ENCODE data around the gene CACNG8.
"Not testable (repeated sequence)": the region's sequence is repeated elsewhere in the genome, so short reads cannot be mapped to it uniquely, and the experiment has no call there.

Gene CACNG8

GRCh38 chr19:53945998-53946397 is 16.7 kb upstream of the CACNG8 start:
- H2AFZ ChIP-seq = no peak overlapping the region
- no peaks in the 10 kb centered on the region for H3K4me1 ChIP-seq
- no peak overlapping the region for H3K27ac ChIP-seq
- no peaks in the 10 kb centered on the region for H3K36me3 ChIP-seq (ENCODE audit: control insufficient read depth, insufficient read depth, low read length)
- H3K9me3 ChIP-seq (ENCODE audit: control insufficient read depth, low read length) = no peaks in the 10 kb centered on the region
- TF ChIP-seq, protein P1, sequence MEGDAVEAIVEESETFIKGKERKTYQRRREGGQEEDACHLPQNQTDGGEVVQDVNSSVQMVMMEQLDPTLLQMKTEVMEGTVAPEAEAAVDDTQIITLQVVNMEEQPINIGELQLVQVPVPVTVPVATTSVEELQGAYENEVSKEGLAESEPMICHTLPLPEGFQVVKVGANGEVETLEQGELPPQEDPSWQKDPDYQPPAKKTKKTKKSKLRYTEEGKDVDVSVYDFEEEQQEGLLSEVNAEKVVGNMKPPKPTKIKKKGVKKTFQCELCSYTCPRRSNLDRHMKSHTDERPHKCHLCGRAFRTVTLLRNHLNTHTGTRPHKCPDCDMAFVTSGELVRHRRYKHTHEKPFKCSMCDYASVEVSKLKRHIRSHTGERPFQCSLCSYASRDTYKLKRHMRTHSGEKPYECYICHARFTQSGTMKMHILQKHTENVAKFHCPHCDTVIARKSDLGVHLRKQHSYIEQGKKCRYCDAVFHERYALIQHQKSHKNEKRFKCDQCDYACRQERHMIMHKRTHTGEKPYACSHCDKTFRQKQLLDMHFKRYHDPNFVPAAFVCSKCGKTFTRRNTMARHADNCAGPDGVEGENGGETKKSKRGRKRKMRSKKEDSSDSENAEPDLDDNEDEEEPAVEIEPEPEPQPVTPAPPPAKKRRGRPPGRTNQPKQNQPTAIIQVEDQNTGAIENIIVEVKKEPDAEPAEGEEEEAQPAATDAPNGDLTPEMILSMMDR (IDR thresholded peaks at IDR 0.05) = no peak
- no peak overlapping the region for H3K4me3 ChIP-seq (ENCODE audit: low read depth, low read length)
- H3K9ac ChIP-seq = no peak overlapping the region
- H3K4me2 ChIP-seq (ENCODE audit: low read length) = no peak overlapping the region
- H3K27me3 ChIP-seq (ENCODE audit: control insufficient read depth, insufficient read depth, low read length) = peaks cover 11% of the 10 kb centered on the region
- no peaks in the 10 kb centered on the region for H3K79me2 ChIP-seq

GRCh38 chr19:53947624-53948023 is 15.1 kb upstream of the CACNG8 start:
- TF ChIP-seq, protein P1 (IDR thresholded peaks at IDR 0.05) = no peak

DNA sequence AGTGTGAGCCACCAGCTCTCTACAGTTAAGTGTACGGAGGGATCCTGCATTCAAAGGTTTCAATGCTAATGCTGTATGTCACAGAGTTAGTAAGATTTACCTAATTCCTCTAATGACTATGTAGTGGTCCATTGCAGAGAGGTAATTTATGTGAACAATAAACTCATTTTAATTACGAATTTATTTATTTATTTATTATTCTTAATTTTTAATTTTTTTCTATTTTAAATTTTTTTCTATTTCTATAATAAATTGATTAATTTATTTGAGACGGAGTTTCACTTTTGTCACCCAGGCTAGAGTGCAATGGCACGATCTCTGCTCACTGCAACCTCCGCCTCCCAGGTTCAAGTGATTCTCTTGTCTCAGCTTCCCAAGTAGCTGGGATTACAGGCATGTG is 14.1 kb upstream of the CACNG8 start:
- not testable (repeated sequence) for H3K4me1 ChIP-seq; H3K9ac ChIP-seq; H2AFZ ChIP-seq; H3K27ac ChIP-seq; H3K79me2 ChIP-seq; H3K27me3 ChIP-seq (ENCODE audit: control insufficient read depth, insufficient read depth, low read length); H3K4me3 ChIP-seq (ENCODE audit: low read depth, low read length); H3K4me2 ChIP-seq (ENCODE audit: low read length); H3K36me3 ChIP-seq (ENCODE audit: control insufficient read depth, insufficient read depth, low read length); H3K9me3 ChIP-seq (ENCODE audit: control insufficient read depth, low read length)

More at GRCh38 chr19:53947624-53948023, 15.1 kb upstream of the CACNG8 start:
- H3K9me3 ChIP-seq (ENCODE audit: control insufficient read depth, low read length) = no peaks in the 10 kb centered on the region
- H3K4me1 ChIP-seq = no peaks in the 10 kb centered on the region
- no peak overlapping the region for H3K27ac ChIP-seq
- no peak overlapping the region for H3K4me3 ChIP-seq (ENCODE audit: low read depth, low read length)
- no peak overlapping the region for H3K4me2 ChIP-seq (ENCODE audit: low read length)
- no peaks in the 10 kb centered on the region for H3K36me3 ChIP-seq (ENCODE audit: control insufficient read depth, insufficient read depth, low read length)
- H3K9ac ChIP-seq = no peak overlapping the region
- H3K79me2 ChIP-seq = no peaks in the 10 kb centered on the region
- no peak overlapping the region for H2AFZ ChIP-seq
- peaks cover 6% of the 10 kb centered on the region for H3K27me3 ChIP-seq (ENCODE audit: control insufficient read depth, insufficient read depth, low read length)

- H3K4me1 ChIP-seq = no peaks in the 10 kb centered on the region
- TF ChIP-seq, protein P1 (IDR thresholded peaks at IDR 0.05) = no peak
- no peak overlapping the region for H3K4me2 ChIP-seq (ENCODE audit: low read length)
- H3K27me3 ChIP-seq (ENCODE audit: control insufficient read depth, insufficient read depth, low read length) = no peaks in the 10 kb centered on the region
- no peaks in the 10 kb centered on the region for H3K36me3 ChIP-seq (ENCODE audit: control insufficient read depth, insufficient read depth, low read length)
- no peak overlapping the region for H3K27ac ChIP-seq
- no peaks in the 10 kb centered on the region for H3K9me3 ChIP-seq (ENCODE audit: control insufficient read depth, low read length)
- no peaks in the 10 kb centered on the region for H3K79me2 ChIP-seq
- no peak overlapping the region for H3K9ac ChIP-seq
- H3K4me3 ChIP-seq (ENCODE audit: low read depth, low read length) = no peak overlapping the region
- H2AFZ ChIP-seq = no peak overlapping the region
Observed at GRCh38 chr19:53951436-53951835, 11.3 kb upstream of the CACNG8 start.

DNA sequence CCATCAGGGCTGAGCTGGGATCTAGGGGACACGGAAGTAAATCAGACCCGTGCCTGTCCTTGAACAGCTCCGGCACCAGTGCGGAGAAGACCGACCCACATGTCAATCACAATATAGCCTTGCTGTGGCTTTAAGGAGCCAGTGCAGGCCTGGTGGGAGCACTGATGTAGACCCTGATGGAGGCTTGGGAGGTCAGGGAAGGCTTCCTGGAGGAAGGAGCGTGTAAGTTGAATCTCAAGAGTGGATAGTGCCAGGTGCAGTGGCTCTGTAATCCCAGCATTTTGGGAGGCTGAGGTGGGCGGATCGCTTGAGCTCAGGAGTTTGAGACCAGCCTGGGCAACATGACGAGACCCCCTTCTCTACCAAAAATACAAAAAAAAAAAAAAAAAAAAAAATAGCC is 10.8 kb upstream of the CACNG8 start:
- Histone ChIP-seq H3K79me2 (no peaks in the 10 kb centered on the region), H3K27ac (no peak overlapping the region), H3K27me3 (ENCODE audit: control insufficient read depth, insufficient read depth, low read length) (no peaks in the 10 kb centered on the region), H3K9me3 (ENCODE audit: control insufficient read depth, low read length) (no peaks in the 10 kb centered on the region), H2AFZ (no peak overlapping the region), H3K36me3 (ENCODE audit: control insufficient read depth, insufficient read depth, low read length) (no peaks in the 10 kb centered on the region), H3K4me1 (no peaks in the 10 kb centered on the region), H3K9ac (no peak overlapping the region), H3K4me2 (ENCODE audit: low read length) (no peak overlapping the region), H3K4me3 (ENCODE audit: low read depth, low read length) (no peak overlapping the region)
- TF ChIP-seq, protein P1 (IDR thresholded peaks at IDR 0.05) = no peak
